Spleen (tissue), 11 donors: Measurements from ENCODE around the gene LCN12. TPM values are rescaled to one million over a fixed set of nuclear protein-coding genes. Genes with fewer than 3 reads are reported as not detected.
A peak's percentile ranks its signal among the peaks of the same experiment; 100 is the strongest.

Experiments
- DNase-seq: peaks from one replicate; pipeline ENCODE4 v3.0.0-alpha.2; 2020
- H3K27ac ChIP-seq, 8 donors: fragments of 200-600 bp; sonication (generic) in 7 of 8; 1 replicate in 4 of 8; 2 replicates in 4 of 8; pipeline versions ENCODE4 v1.5.0 to v1.8.0; 2016 to 2021; ENCODE audit warnings: inconsistent platforms in 4 of 8, mild to moderate bottlenecking in 4 of 8, moderate library complexity in 1 of 8
- H3K27me3 ChIP-seq, 7 donors: fragments of 200-600 bp; sonication (generic) in 6 of 7; replicated peaks in 1 of 7; 1 replicate in 4 of 7; 2 replicates in 3 of 7; pipeline versions ENCODE4 v1.5.0 to v1.8.0; 2016 to 2021; ENCODE audit warnings: inconsistent platforms in 3 of 7, mild to moderate bottlenecking in 1 of 7
- H3K36me3 ChIP-seq, 6 donors: fragments of 200-600 bp; sonication (generic) in 5 of 6; 1 replicate in 4 of 6; 2 replicates in 2 of 6; pipeline versions ENCODE4 v1.5.0 to v1.8.0; 2016 to 2021; ENCODE audit warnings: inconsistent platforms in 2 of 6
- H3K4me1 ChIP-seq, 6 donors: fragments of 200-600 bp; sonication (generic) in 5 of 6; 1 replicate in 3 of 6; 2 replicates in 3 of 6; pipeline versions ENCODE4 v1.5.0 to v1.8.0; 2016 to 2021; ENCODE audit warnings: inconsistent platforms in 3 of 6
- H3K4me3 ChIP-seq, 8 donors: fragments of 200-600 bp; sonication (generic) in 7 of 8; 1 replicate in 4 of 8; 2 replicates in 4 of 8; pipeline versions ENCODE4 v1.5.0 to v1.8.0; 2016 to 2021; ENCODE audit warnings: inconsistent platforms in 4 of 8, mild to moderate bottlenecking in 4 of 8, moderate library complexity in 2 of 8
- H3K9me3 ChIP-seq, 8 donors: fragments of 200-600 bp; sonication (generic) in 7 of 8; 1 replicate in 4 of 8; 2 replicates in 4 of 8; pipeline versions ENCODE4 v1.5.0 to v1.8.0; 2016 to 2021; ENCODE audit warnings: inconsistent platforms in 4 of 8
- CTCF ChIP-seq, 11 experiments: fragments of 200-600 bp in 7 of 11; fragments of 450-650 bp in 4 of 11; sonication (generic) in 4 of 11; IDR thresholded peaks in 8 of 11; conservative IDR thresholded peaks in 3 of 11; 1 replicate in 7 of 11; 2 replicates in 4 of 11; pipeline versions ENCODE4 v1.4.0 to v1.8.0; 2016 to 2021; ENCODE audit warnings: antibody characterized with exemption in 11 of 11, inconsistent platforms in 4 of 11, mild to moderate bottlenecking in 1 of 11
- POLR2A ChIP-seq, 3 donors: fragments of 450-650 bp; IDR thresholded peaks; one replicate each; pipeline ENCODE4 v1.5.1; 2017; ENCODE audit warnings: antibody characterized with exemption in 3 of 3, mild to moderate bottlenecking in 1 of 3
- POLR2AphosphoS5 ChIP-seq, 3 donors: sonication (generic); formaldehyde crosslinking; IDR thresholded peaks; one replicate each; pipeline ENCODE4 v1.5.1; 2017; ENCODE audit warnings: antibody characterized with exemption in 3 of 3
- WGBS, 5 donors: extraction: QIAGEN DNeasy Blood & Tissue Kit in 3 of 5; methylation state at CpG; one replicate each; pipeline versions ENCODE4 v1.1.5 to v1.1.7; 2013 to 2018; 5-methylcytosine and 5-hydroxymethylcytosine counted together
- intact Hi-C: fragments of 100-400 bp; cut with DNase I; formaldehyde crosslinking; loops from one replicate; pipeline ENCODE4 v1.15.0; 2023; ENCODE audit warnings: low total_unique reads
- polyA plus RNA-seq, 3 donors: library from polyadenylated mRNA; stranded (reverse); fragments of 200-250 nt; gene quantifications; one replicate each; pipeline ENCODE4 v1.2.1, GENCODE V29; 2013
- total RNA-seq, 7 donors: library from RNA; depleted of rRNA in 3 of 7; stranded (reverse); fragments of >200 nt in 3 of 7; fragmentation: NEBNext Ultra II Directional in 4 of 7; extraction: Animal tissue kit (Norgen Biotek cat#: 25700) in 4 of 7; gene quantifications; one replicate each; pipeline versions ENCODE4 v1.1.0 to v1.2.1, GENCODE V29; 2016 to 2021
- donor health status: healthy with polysubstance abuse.
- donor health status: DM: no; HTN: no; CAD: no; lungs with moderate emphysema.
- donor health status: DM: no; HTN: no; CAD: no.
- donor health status: Bipolar disorder and iron deficiency.
- donor health status: healthy.
- donor health status: DM: no; HTN: no; CAD: no.
- donor health status: DM: yes; HTN: yes; CAD: no.

LCN12 gene
- total and polyA plus RNA-seq, 10 donors = 0.83 to 63.4 (median 8.3) TPM

- Histone ChIP-seq H3K9me3 (no peaks in the 10 kb centered on the region), H3K36me3 (no peaks in the 10 kb centered on the region), H3K4me1 (peaks cover 6 to 66% (median 36%) of the 10 kb centered on the region in 6 donors), H3K27me3 (no peaks in the 10 kb centered on the region), H3K4me3 (no peak overlapping the region), H3K27ac (peak overlapping the region in 7 of 8 donors; percentile 9 to 80 (median 57))
- intact Hi-C loops = no loop called here
- WGBS, 5 donors = 86 to 94% (median 90%) methylated on average over 7 to 15 of the region's 15 CpGs
- no peak for DNase-seq
- TF ChIP-seq POLR2A (IDR thresholded peaks at IDR 0.05) = no peak
- no peak for TF ChIP-seq CTCF (IDR thresholded peaks at IDR 0.05 in 8 of 11, conservative IDR thresholded peaks at IDR 0.05 in 3 of 11)
- no peak for TF ChIP-seq POLR2AphosphoS5 (IDR thresholded peaks at IDR 0.05)
These were observed 8.8 kb downstream of the LCN12 start for GRCh38 chr9:136960938-136961275.

- Histone ChIP-seq H3K27ac (peak overlapping the region in 7 of 8 donors; percentile 9 to 80 (median 57)), H3K9me3 (no peaks in the 10 kb centered on the region), H3K4me3 (no peak overlapping the region), H3K36me3 (no peaks in the 10 kb centered on the region), H3K27me3 (peaks cover 0 to 4% (median 0%) of the 10 kb centered on the region in 7 donors), H3K4me1 (peaks cover 11 to 72% (median 42%) of the 10 kb centered on the region in 6 donors)
- DNase-seq = no peak
- intact Hi-C loops = no loop called here
- 67 to 81% (median 77%) methylated on average over 14 to 23 of the region's 23 CpGs for WGBS, 5 donors
- peak in 2 of 3 donors; percentile 54 to 62 for TF ChIP-seq POLR2AphosphoS5 (IDR thresholded peaks at IDR 0.05)
- no peak for TF ChIP-seq CTCF (IDR thresholded peaks at IDR 0.05 in 8 of 11, conservative IDR thresholded peaks at IDR 0.05 in 3 of 11)
These were observed 9.4 kb downstream of the LCN12 start for GRCh38 chr9:136961279-136962065.

- Histone ChIP-seq H3K36me3 (no peaks in the 10 kb centered on the region), H3K27me3 (peaks cover 0 to 4% (median 0%) of the 10 kb centered on the region in 7 donors), H3K4me1 (peaks cover 11 to 73% (median 42%) of the 10 kb centered on the region in 6 donors), H3K27ac (peak overlapping the region in 6 of 8 donors; percentile 9 to 80 (median 58)), H3K4me3 (no peak overlapping the region), H3K9me3 (no peaks in the 10 kb centered on the region)
- 91 to 96% (median 93%) methylated on average over 9 of the region's 9 CpGs for WGBS, 5 donors
- no peak for DNase-seq
- no peak for TF ChIP-seq POLR2A (IDR thresholded peaks at IDR 0.05)
- TF ChIP-seq CTCF (IDR thresholded peaks at IDR 0.05 in 8 of 11, conservative IDR thresholded peaks at IDR 0.05 in 3 of 11) = no peak
- TF ChIP-seq POLR2AphosphoS5 (IDR thresholded peaks at IDR 0.05) = no peak
- intact Hi-C loops = no loop called here
These were observed 10.1 kb downstream of the LCN12 start for GRCh38 chr9:136962163-136962562.

GRCh38 chr9:136962701-136963248, 10.7 kb downstream of the LCN12 start:
- H3K9me3 ChIP-seq = no peaks in the 10 kb centered on the region
- WGBS, 5 donors = 85 to 95% (median 92%) methylated on average over 11 of the region's 11 CpGs
- H3K4me3 ChIP-seq = no peak overlapping the region
- no peak for DNase-seq
- H3K27me3 ChIP-seq = peaks cover 0 to 4% (median 0%) of the 10 kb centered on the region in 7 donors
- intact Hi-C loops = no loop called here
- peak overlapping the region in 4 of 8 donors; percentile 57 to 80 (median 59) for H3K27ac ChIP-seq
- H3K4me1 ChIP-seq = peaks cover 11 to 73% (median 42%) of the 10 kb centered on the region in 6 donors
- TF ChIP-seq POLR2A (IDR thresholded peaks at IDR 0.05) (no peak), POLR2AphosphoS5 (IDR thresholded peaks at IDR 0.05) (no peak), CTCF (IDR thresholded peaks at IDR 0.05 in 8 of 11, conservative IDR thresholded peaks at IDR 0.05 in 3 of 11) (no peak)
- no peaks in the 10 kb centered on the region for H3K36me3 ChIP-seq
